HepG2 (cell line): ENCODE results near the gene MEA1. TPM values are rescaled to one million over a fixed set of nuclear protein-coding genes. Genes with fewer than 3 reads are reported as not detected.

Experiments
- ATF5 ChIP-seq: sonication (generic); formaldehyde crosslinking; IDR thresholded peaks from 2 replicates; pipeline ENCODE4 v1.4.0; 2020; ENCODE audit warnings: mild to moderate bottlenecking, low read depth, missing genetic modification reagents
- CBFB ChIP-seq: sonication (generic); formaldehyde crosslinking; IDR thresholded peaks from 2 replicates; pipeline ENCODE4 v1.4.0; 2020; ENCODE audit warnings: missing genetic modification reagents
- CREBL2 ChIP-seq: sonication (generic); formaldehyde crosslinking; IDR thresholded peaks from 2 replicates; pipeline ENCODE4 v1.8.1; 2023; ENCODE audit warnings: missing genetic modification reagents, mild to moderate bottlenecking, borderline replicate concordance
- DNMT1 ChIP-seq: sonication (generic); formaldehyde crosslinking; IDR thresholded peaks from 2 replicates; pipeline ENCODE4 v1.5.1; 2020; ENCODE audit warnings: mild to moderate bottlenecking, missing genetic modification reagents
- HNF1B ChIP-seq: sonication (generic); formaldehyde crosslinking; IDR thresholded peaks from 2 replicates; pipeline ENCODE4 v1.5.1; 2020; ENCODE audit warnings: mild to moderate bottlenecking, moderate library complexity, missing genetic modification reagents
- IKZF1 ChIP-seq: fragments of 450-650 bp; IDR thresholded peaks from 2 replicates; pipeline ENCODE4 v1.7.1; 2016
- MAX ChIP-seq: IDR thresholded peaks from 2 replicates; pipeline ENCODE4 v1.6.1; 2012; ENCODE audit warnings: inconsistent platforms
- NBN ChIP-seq: fragments of 450-650 bp; conservative IDR thresholded peaks from 2 replicates; pipeline ENCODE4 v1.6.1; 2017
- NCOA2 ChIP-seq: sonication (generic); formaldehyde crosslinking; IDR thresholded peaks from 2 replicates; pipeline ENCODE4 v1.8.0; 2022; ENCODE audit warnings: inconsistent platforms
- SMAD9 ChIP-seq: sonication (generic); formaldehyde crosslinking; IDR thresholded peaks from 2 replicates; pipeline ENCODE4 v1.5.1; 2020; ENCODE audit warnings: mild to moderate bottlenecking, missing genetic modification reagents
- ZBTB1 ChIP-seq: sonication (generic); formaldehyde crosslinking; IDR thresholded peaks from 2 replicates; pipeline ENCODE4 v1.4.0; 2020; ENCODE audit warnings: missing genetic modification reagents, borderline replicate concordance
- ZBTB2 ChIP-seq: sonication (generic); formaldehyde crosslinking; IDR thresholded peaks from 2 replicates; pipeline ENCODE4 v1.8.0; 2022; ENCODE audit warnings: low read depth, missing genetic modification reagents
- ZC3H13 ChIP-seq: sonication (generic); formaldehyde crosslinking; IDR thresholded peaks from 2 replicates; pipeline ENCODE4 v1.8.1; 2023; ENCODE audit warnings: mild to moderate bottlenecking, missing genetic modification reagents, moderate library complexity
- ZFP1 ChIP-seq: IDR thresholded peaks from 2 replicates; pipeline ENCODE4 v1.6.1; 2016
- ZNF280B ChIP-seq: sonication (generic); formaldehyde crosslinking; IDR thresholded peaks from 2 replicates; pipeline ENCODE4 v1.5.0; 2020; ENCODE audit warnings: missing genetic modification reagents, mild to moderate bottlenecking, borderline replicate concordance
- ZNF513 ChIP-seq: sonication (generic); formaldehyde crosslinking; conservative IDR thresholded peaks from 2 replicates; pipeline ENCODE4 v1.5.0; 2020; ENCODE audit warnings: missing genetic modification reagents
- ZNF576 ChIP-seq: sonication (generic); formaldehyde crosslinking; IDR thresholded peaks from 2 replicates; pipeline ENCODE4 v1.4.0; 2020; ENCODE audit warnings: mild to moderate bottlenecking, missing genetic modification reagents
- ZNF605 ChIP-seq: sonication (generic); formaldehyde crosslinking; IDR thresholded peaks from 2 replicates; pipeline ENCODE4 v1.8.0; 2022; ENCODE audit warnings: mild to moderate bottlenecking, missing genetic modification reagents
- ZXDC ChIP-seq: sonication (generic); formaldehyde crosslinking; IDR thresholded peaks from 2 replicates; pipeline ENCODE4 v1.5.0; 2020; ENCODE audit warnings: mild to moderate bottlenecking, missing genetic modification reagents
- polyA plus RNA-seq, 8 experiments: library from polyadenylated mRNA; depleted of rRNA in 3 of 8; stranded (reverse) in 7 of 8; unstranded in 1 of 8; fragments of >200 nt; fragmentation: Illumina TruSeq in 4 of 8; extraction: Trizol in 4 of 8; gene quantifications; 2 replicates each; pipeline versions ENCODE4 v1.2.1 to v1.2.3, GENCODE V29; 2011 to 2016; ENCODE audit warnings: low read depth in 4 of 8, missing spikeins in 1 of 8, mixed read lengths in 1 of 8; ENCODE audit not compliant: insufficient read depth in 1 of 8
- total RNA-seq, 5 experiments: library from RNA; depleted of rRNA; stranded (reverse); fragments of >200 nt; fragmentation: Illumina TruSeq; extraction: Trizol; gene quantifications; 2 replicates each; pipeline ENCODE4 v1.2.3, GENCODE V29; 2016; ENCODE audit warnings: low read depth in 1 of 5

The MEA1 gene
- total and polyA plus RNA-seq, 2 of the 13 experiments (the other 11 are each of a cell fraction or from before 2014, with no cell fraction given): 75.6 to 86.2 TPM

- TF ChIP-seq HNF1B (CRISPR knock-in tag): peak; percentile 88; the same call in 1 of the 2 replicates
- TF ChIP-seq ZNF513: no peak
- peak; percentile 51; the same call in 1 of the 2 replicates for TF ChIP-seq ZFP1 (CRISPR knock-in tag)
- peak; percentile 92 for TF ChIP-seq ZNF605
- TF ChIP-seq ZNF280B (CRISPR knock-in tag): peak; percentile 97
- TF ChIP-seq NBN: no peak
- no peak for TF ChIP-seq IKZF1
- no peak for TF ChIP-seq CREBL2 (CRISPR knock-in tag)
- peak; percentile 87 for TF ChIP-seq MAX
- peak; percentile 83; the same call in 1 of the 2 replicates for TF ChIP-seq ZNF576 (CRISPR knock-in tag)
- TF ChIP-seq ZXDC (CRISPR knock-in tag): no peak; the same call in 1 of the 2 replicates
- TF ChIP-seq ZBTB2 (CRISPR knock-in tag): peak; percentile 59
- TF ChIP-seq SMAD9 (CRISPR knock-in tag): no peak
- TF ChIP-seq ATF5 (CRISPR knock-in tag): 0 out of 2 replicates have a peak, but pooled peaks have one; percentile 85
- peak; percentile 95 for TF ChIP-seq ZC3H13 (CRISPR knock-in tag)
- peak; percentile 73 for TF ChIP-seq NCOA2
- 0 out of 2 replicates have a peak, but pooled peaks have one; percentile 10 for TF ChIP-seq ZBTB1 (CRISPR knock-in tag)
- peak; percentile 94 for TF ChIP-seq CBFB
- no peak for TF ChIP-seq DNMT1
Measured at GRCh38 chr6:43053545-43054205, 39.9 kb upstream of the MEA1 start, which contains the start of gene CUL7 (continued).
